ENCODE measurements around the gene RASA2.

RASA2 gene

DNA sequence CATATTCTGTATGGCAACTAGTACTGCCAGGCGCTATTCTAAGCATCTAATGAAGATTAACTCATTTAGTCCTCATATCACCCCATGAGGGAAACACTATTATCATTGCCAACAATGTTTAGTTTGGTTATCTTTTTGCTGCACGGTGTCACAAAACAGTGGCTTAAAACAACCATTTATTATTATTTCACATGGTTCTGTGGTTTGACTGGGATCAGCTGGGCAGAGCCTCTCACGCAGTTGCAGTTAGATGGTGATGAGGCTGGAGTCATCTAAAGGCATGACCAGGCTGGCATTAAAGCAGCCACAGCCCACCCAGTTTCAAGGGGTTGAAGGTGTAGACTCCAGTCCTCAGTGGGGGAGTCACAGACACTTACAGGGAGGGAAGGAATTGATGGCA lies 32.8 kb upstream of the RASA2 start:
- Histone ChIP-seq H2AFZ (ENCODE audit: low read depth) (no peak overlapping the region), H3K9ac (no peak overlapping the region)

DNA sequence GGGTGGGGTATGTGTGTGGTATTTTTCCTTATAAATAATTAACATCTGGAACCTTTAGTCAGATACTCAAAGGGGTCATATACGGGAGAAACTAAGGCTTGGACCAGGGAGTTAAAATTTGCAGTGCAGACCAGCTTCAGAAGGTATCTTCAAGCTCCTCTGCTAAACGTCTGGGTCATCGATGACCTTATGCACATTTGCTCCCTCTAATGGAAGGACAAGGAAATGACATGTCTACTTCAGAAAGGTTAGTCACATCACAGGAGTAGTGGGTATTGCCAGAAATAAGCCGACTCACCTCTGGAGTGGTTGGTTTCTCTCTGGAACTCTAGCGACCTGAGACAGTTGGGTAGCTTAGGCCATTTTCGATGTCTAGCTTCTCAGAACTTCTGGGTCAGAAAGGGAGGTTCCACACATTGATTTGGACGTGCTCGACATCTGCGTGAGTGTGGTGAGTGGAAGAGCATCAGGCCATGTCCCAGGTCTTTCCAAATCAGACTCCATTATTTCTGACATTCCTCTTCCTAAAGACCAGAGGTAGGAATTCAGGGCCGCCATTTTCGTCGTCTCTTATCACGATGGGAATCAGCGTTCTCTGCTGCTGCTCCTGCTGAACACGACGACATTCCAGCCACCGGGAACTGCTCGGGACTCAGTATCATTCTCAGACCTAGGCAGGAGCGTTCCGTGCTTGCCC lies 31.8 kb upstream of the RASA2 start:
- H3K4me2 ChIP-seq = 0 out of 2 replicates have a peak overlapping the region, but pooled peaks have one; percentile 7
- no peaks in the 10 kb centered on the region for H3K79me2 ChIP-seq (ENCODE audit: insufficient read depth, low read depth)
- H4K20me1 ChIP-seq (ENCODE audit: insufficient read depth) = no peaks in the 10 kb centered on the region
- no peak overlapping the region for H3K9ac ChIP-seq
- TF ChIP-seq, protein P1, sequence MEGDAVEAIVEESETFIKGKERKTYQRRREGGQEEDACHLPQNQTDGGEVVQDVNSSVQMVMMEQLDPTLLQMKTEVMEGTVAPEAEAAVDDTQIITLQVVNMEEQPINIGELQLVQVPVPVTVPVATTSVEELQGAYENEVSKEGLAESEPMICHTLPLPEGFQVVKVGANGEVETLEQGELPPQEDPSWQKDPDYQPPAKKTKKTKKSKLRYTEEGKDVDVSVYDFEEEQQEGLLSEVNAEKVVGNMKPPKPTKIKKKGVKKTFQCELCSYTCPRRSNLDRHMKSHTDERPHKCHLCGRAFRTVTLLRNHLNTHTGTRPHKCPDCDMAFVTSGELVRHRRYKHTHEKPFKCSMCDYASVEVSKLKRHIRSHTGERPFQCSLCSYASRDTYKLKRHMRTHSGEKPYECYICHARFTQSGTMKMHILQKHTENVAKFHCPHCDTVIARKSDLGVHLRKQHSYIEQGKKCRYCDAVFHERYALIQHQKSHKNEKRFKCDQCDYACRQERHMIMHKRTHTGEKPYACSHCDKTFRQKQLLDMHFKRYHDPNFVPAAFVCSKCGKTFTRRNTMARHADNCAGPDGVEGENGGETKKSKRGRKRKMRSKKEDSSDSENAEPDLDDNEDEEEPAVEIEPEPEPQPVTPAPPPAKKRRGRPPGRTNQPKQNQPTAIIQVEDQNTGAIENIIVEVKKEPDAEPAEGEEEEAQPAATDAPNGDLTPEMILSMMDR (conservative IDR thresholded peaks at IDR 0.05; ENCODE audit: low read depth, low read length) = peak; percentile 90
- H3K4me3 ChIP-seq (IDR thresholded peaks at IDR 0.05; ENCODE audit: insufficient read depth, low read depth, low read length) = no peak overlapping the region
- H3K27ac ChIP-seq = no peak overlapping the region
- no peak overlapping the region for H2AFZ ChIP-seq (ENCODE audit: low read depth)
- H3K4me1 ChIP-seq (ENCODE audit: low read depth, poor library complexity, severe bottlenecking) = peaks cover 12% of the 10 kb centered on the region
- no peaks in the 10 kb centered on the region for H3K27me3 ChIP-seq (ENCODE audit: insufficient read depth, low read depth)
- H3K36me3 ChIP-seq (ENCODE audit: insufficient read depth) = no peaks in the 10 kb centered on the region

More for the DNA sequence above, 32.8 kb upstream of the RASA2 start:
- Histone ChIP-seq H3K36me3 (ENCODE audit: insufficient read depth) (no peaks in the 10 kb centered on the region), H3K27ac (no peak overlapping the region), H3K4me2 (no peak overlapping the region), H3K27me3 (ENCODE audit: insufficient read depth, low read depth) (no peaks in the 10 kb centered on the region), H3K4me3 (IDR thresholded peaks at IDR 0.05; ENCODE audit: insufficient read depth, low read depth, low read length) (no peak overlapping the region), H4K20me1 (ENCODE audit: insufficient read depth) (no peaks in the 10 kb centered on the region), H3K79me2 (ENCODE audit: insufficient read depth, low read depth) (no peaks in the 10 kb centered on the region), H3K4me1 (ENCODE audit: low read depth, poor library complexity, severe bottlenecking) (peaks cover 16% of the 10 kb centered on the region)
- TF ChIP-seq, protein P1 (conservative IDR thresholded peaks at IDR 0.05; ENCODE audit: low read depth, low read length) = no peak

DNA sequence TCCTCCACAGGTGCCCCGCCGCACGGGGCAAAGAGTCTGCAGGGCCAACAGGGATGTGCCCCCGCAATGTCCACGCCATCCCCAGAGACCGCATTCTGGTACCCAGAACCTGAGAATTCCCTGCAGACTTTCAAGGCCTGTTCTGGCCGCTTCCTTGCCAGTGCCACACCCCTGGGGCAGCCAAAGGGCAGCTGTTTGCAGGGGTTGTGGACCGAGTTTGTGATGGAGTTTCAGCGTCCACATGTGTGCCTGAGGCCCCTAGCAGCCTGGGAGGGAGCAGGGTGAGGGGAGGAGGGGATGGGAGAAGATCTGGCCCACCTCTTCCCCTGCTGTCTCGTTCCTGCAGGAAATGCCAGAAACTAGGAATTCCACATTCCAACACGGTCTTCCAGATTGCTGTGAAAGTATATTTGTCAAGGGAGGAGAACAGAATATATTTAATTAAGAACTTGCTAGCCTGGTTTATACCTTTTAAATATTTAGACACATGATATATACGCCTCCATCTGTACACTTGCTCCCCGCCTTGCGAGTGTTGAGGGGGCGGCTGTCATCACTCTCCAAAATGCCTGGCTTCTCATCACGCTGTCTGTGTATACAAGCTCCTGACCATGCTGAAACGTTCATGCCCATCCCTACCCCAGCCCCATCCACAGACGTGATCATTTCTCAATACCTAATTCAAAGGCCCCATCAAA lies 31.1 kb upstream of the RASA2 start:
- Histone ChIP-seq H3K9ac (no peak overlapping the region), H4K20me1 (ENCODE audit: insufficient read depth) (no peaks in the 10 kb centered on the region), H3K36me3 (ENCODE audit: insufficient read depth) (no peaks in the 10 kb centered on the region), H3K4me3 (IDR thresholded peaks at IDR 0.05; ENCODE audit: insufficient read depth, low read depth, low read length) (no peak overlapping the region), H3K79me2 (ENCODE audit: insufficient read depth, low read depth) (no peaks in the 10 kb centered on the region), H3K27ac (no peak overlapping the region), H2AFZ (ENCODE audit: low read depth) (no peak overlapping the region), H3K4me2 (no peak overlapping the region), H3K27me3 (ENCODE audit: insufficient read depth, low read depth) (no peaks in the 10 kb centered on the region), H3K4me1 (ENCODE audit: low read depth, poor library complexity, severe bottlenecking) (peaks cover 12% of the 10 kb centered on the region)
- TF ChIP-seq, protein P1 (conservative IDR thresholded peaks at IDR 0.05; ENCODE audit: low read depth, low read length) = no peak

DNA sequence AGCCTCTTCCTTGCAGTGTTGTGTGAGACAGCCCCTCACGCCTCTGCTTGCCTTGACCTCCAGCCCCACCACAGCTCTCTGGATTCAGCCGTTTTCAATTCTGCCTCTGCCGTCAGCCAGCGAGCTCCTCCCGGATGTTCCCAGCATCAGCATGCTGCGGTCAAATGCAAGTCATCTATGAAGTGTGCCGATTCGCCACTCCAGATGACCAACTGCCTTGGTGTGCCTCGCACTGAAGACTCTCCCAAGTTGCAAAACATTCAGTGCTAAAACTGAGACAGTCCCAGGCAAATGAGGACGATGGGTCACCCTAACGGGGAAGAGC lies 30.6 kb upstream of the RASA2 start:
- no peaks in the 10 kb centered on the region for H3K79me2 ChIP-seq (ENCODE audit: insufficient read depth, low read depth)
- H3K27ac ChIP-seq = no peak overlapping the region
- no peak overlapping the region for H2AFZ ChIP-seq (ENCODE audit: low read depth)
- H4K20me1 ChIP-seq (ENCODE audit: insufficient read depth) = no peaks in the 10 kb centered on the region
- TF ChIP-seq, protein P1 (conservative IDR thresholded peaks at IDR 0.05; ENCODE audit: low read depth, low read length) = no peak
- no peak overlapping the region for H3K4me2 ChIP-seq
- no peaks in the 10 kb centered on the region for H3K36me3 ChIP-seq (ENCODE audit: insufficient read depth)
- no peaks in the 10 kb centered on the region for H3K27me3 ChIP-seq (ENCODE audit: insufficient read depth, low read depth)
- no peak overlapping the region for H3K9ac ChIP-seq
- no peak overlapping the region for H3K4me3 ChIP-seq (IDR thresholded peaks at IDR 0.05; ENCODE audit: insufficient read depth, low read depth, low read length)
- peaks cover 12% of the 10 kb centered on the region for H3K4me1 ChIP-seq (ENCODE audit: low read depth, poor library complexity, severe bottlenecking)
